Keratinocyte (primary cell): ENCODE data around the gene MAML2.

Source experiments
- CTCF ChIP-seq, 3 experiments: IDR thresholded peaks in 1 of 3; conservative IDR thresholded peaks in 1 of 3; optimal IDR thresholded peaks in 1 of 3; 2 replicates in 2 of 3; 3 replicates in 1 of 3; pipeline versions ENCODE3 to v1.5.1; 2011; ENCODE audit warnings: low read length in 3 of 3, mild to moderate bottlenecking in 3 of 3, moderate library complexity in 2 of 3, control low read depth in 1 of 3, inconsistent platforms in 1 of 3; ENCODE audit not compliant: insufficient read depth in 2 of 3; ENCODE audit errors: extremely low read depth in 1 of 3
- EZH2 ChIP-seq: IDR thresholded peaks from one replicate; pipeline ENCODE4 v1.6.1; 2012; ENCODE audit warnings: inconsistent platforms, mild to moderate bottlenecking, low read length, moderate library complexity

- TF ChIP-seq EZH2 (no peak), CTCF (optimal IDR thresholded peaks at IDR 0.05 in 1 of 3, IDR thresholded peaks at IDR 0.05 in 1 of 3, conservative IDR thresholded peaks at IDR 0.05 in 1 of 3; ENCODE audit: extremely low read depth in 1 of 3, insufficient read depth in 2 of 3, low read length in 3 of 3) (no peak)
These were observed 334.8 kb downstream of the MAML2 start for GRCh38 chr11:96008161-96008720.
